GM23338 (cell line): ENCODE measurements around the gene OSER1. TPM values are rescaled to one million over a fixed set of nuclear protein-coding genes. Genes with fewer than 3 reads are reported as not detected.

ENCODE experiments used
- ATAC-seq: fragments of 200-7000 bp; cut with Tn5 transposase; 3 replicates; pipeline ENCODE4 v1.9.1; 2020
- DNase-seq: peaks from one replicate; pipeline ENCODE4 v3.0.0-alpha.2; 2015; ENCODE audit warnings: low spot score
- H2AFZ ChIP-seq: fragments of 200-600 bp; sonication (generic); 2 replicates; pipeline ENCODE4 v1.8.0; 2016; ENCODE audit warnings: antibody characterized with exemption, mild to moderate bottlenecking, moderate library complexity
- H3F3A ChIP-seq: fragments of 200-600 bp; sonication (generic); replicated peaks from 2 replicates; pipeline ENCODE4 v1.8.0; 2017; ENCODE audit warnings: antibody characterized with exemption, mixed run types, low read depth
- H3K27ac ChIP-seq: fragments of 200-600 bp; sonication (generic); 2 replicates; pipeline ENCODE4 v1.6.1; 2016; ENCODE audit warnings: low read depth
- H3K27me3 ChIP-seq: fragments of 200-600 bp; sonication (generic); 2 replicates; pipeline ENCODE4 v1.8.0; 2016; ENCODE audit warnings: mild to moderate bottlenecking, mixed run types, moderate library complexity; ENCODE audit not compliant: insufficient read depth
- H3K36me3 ChIP-seq: fragments of 200-600 bp; sonication (generic); 2 replicates; pipeline ENCODE4 v1.8.0; 2016; ENCODE audit warnings: mild to moderate bottlenecking; ENCODE audit not compliant: insufficient read depth
- H3K4me1 ChIP-seq: fragments of 200-600 bp; sonication (generic); 2 replicates; pipeline ENCODE4 v1.8.0; 2016; ENCODE audit warnings: mild to moderate bottlenecking, moderate library complexity; ENCODE audit not compliant: insufficient read depth
- H3K4me2 ChIP-seq: fragments of 200-600 bp; sonication (generic); 2 replicates; pipeline ENCODE4 v1.7.1; 2017; ENCODE audit warnings: mixed run types
- H3K4me3 ChIP-seq: fragments of 200-600 bp; sonication (generic); 2 replicates; pipeline ENCODE4 v1.6.1; 2016; ENCODE audit warnings: mixed run types
- H3K79me2 ChIP-seq: fragments of 200-600 bp; sonication (generic); replicated peaks from 2 replicates; pipeline ENCODE4 v1.8.0; 2017; ENCODE audit warnings: mild to moderate bottlenecking; ENCODE audit not compliant: insufficient read depth
- H3K9me2 ChIP-seq: fragments of 200-600 bp; sonication (generic); 2 replicates; pipeline ENCODE4 v1.8.0; 2017; ENCODE audit not compliant: insufficient read depth
- H4K20me1 ChIP-seq: fragments of 200-600 bp; sonication (generic); replicated peaks from 2 replicates; pipeline ENCODE4 v1.8.0; 2017; ENCODE audit warnings: mild to moderate bottlenecking; ENCODE audit not compliant: insufficient read depth
- H3K27ac Mint-ChIP-seq: 2 replicates; pipeline ENCODE4 v1.8.0; 2020; ENCODE audit warnings: inconsistent platforms, mild to moderate bottlenecking, moderate library complexity, mixed read lengths
- H3K27me3 Mint-ChIP-seq: 3 replicates; pipeline ENCODE4 v1.8.0; 2022; ENCODE audit warnings: low read depth, mild to moderate bottlenecking, moderate library complexity, mixed read lengths, inconsistent platforms; ENCODE audit not compliant: insufficient read depth, poor library complexity
- H3K36me3 Mint-ChIP-seq: 3 replicates; pipeline ENCODE4 v1.8.0; 2021; ENCODE audit warnings: low read depth, mild to moderate bottlenecking, inconsistent platforms, moderate library complexity, mixed read lengths
- H3K4me1 Mint-ChIP-seq: 3 replicates; pipeline ENCODE4 v1.8.0; 2020; ENCODE audit warnings: mild to moderate bottlenecking, inconsistent platforms, mixed read lengths
- H3K4me3 Mint-ChIP-seq: 3 replicates; pipeline ENCODE4 v1.8.0; 2021; ENCODE audit warnings: moderate library complexity, mild to moderate bottlenecking, inconsistent platforms, mixed read lengths
- H3K9me3 Mint-ChIP-seq: 3 replicates; pipeline ENCODE4 v1.8.0; 2020; ENCODE audit warnings: moderate library complexity, mild to moderate bottlenecking, inconsistent platforms, mixed read lengths
- CREB1 ChIP-seq: fragments of 250-450 bp; sonication (Bioruptor Pico); IDR thresholded peaks from 2 replicates; pipeline ENCODE4 v1.5.0; 2020; ENCODE audit warnings: low read depth, mild to moderate bottlenecking, moderate library complexity
- EZH2 ChIP-seq: fragments of 200-600 bp; sonication (generic); IDR thresholded peaks from one replicate; pipeline ENCODE4 v1.8.0; 2017; ENCODE audit warnings: antibody characterized with exemption, mild to moderate bottlenecking, low read depth; ENCODE audit not compliant: unreplicated experiment
- EZH2phosphoT487 ChIP-seq: fragments of 200-600 bp; sonication (generic); IDR thresholded peaks from one replicate; pipeline ENCODE4 v1.8.1; 2018; ENCODE audit warnings: antibody characterized with exemption; ENCODE audit not compliant: unreplicated experiment
- JUNB ChIP-seq: IDR thresholded peaks from one replicate; pipeline ENCODE4 v1.6.1; 2016; ENCODE audit warnings: antibody characterized with exemption; ENCODE audit not compliant: unreplicated experiment
- NANOG ChIP-seq: IDR thresholded peaks from 2 replicates; pipeline ENCODE4 v1.6.1; 2016; ENCODE audit warnings: antibody characterized with exemption, borderline replicate concordance
- POLR2AphosphoS5 ChIP-seq: IDR thresholded peaks from 2 replicates; pipeline ENCODE4 v1.6.1; 2016; ENCODE audit warnings: antibody characterized with exemption, low read depth
- REST ChIP-seq: IDR thresholded peaks from one replicate; pipeline ENCODE4 v1.6.1; 2018; ENCODE audit warnings: antibody characterized with exemption; ENCODE audit not compliant: unreplicated experiment
- STAT1 ChIP-seq: IDR thresholded peaks from one replicate; pipeline ENCODE4 v1.6.1; 2016; ENCODE audit warnings: antibody characterized with exemption; ENCODE audit not compliant: unreplicated experiment
- ZNF114 ChIP-seq: fragments of 250-450 bp; sonication (Bioruptor Pico); IDR thresholded peaks from 2 replicates; pipeline ENCODE4 v1.5.0; 2020; ENCODE audit warnings: mild to moderate bottlenecking, moderate library complexity
- ZNF331 ChIP-seq: fragments of 250-450 bp; sonication (Bioruptor Pico); IDR thresholded peaks from 2 replicates; pipeline ENCODE4 v1.5.0; 2020; ENCODE audit warnings: low read depth, mild to moderate bottlenecking, moderate library complexity
- polyA plus RNA-seq: library from polyadenylated mRNA; unstranded; fragments of >200 nt; fragmentation: Nextera tagmentation; extraction: Ambion mirVana; gene quantifications from 2 replicates; pipeline ENCODE4 v1.2.1, GENCODE V29; 2016
- total RNA-seq: library from RNA; depleted of rRNA; stranded (reverse); fragments of >200 nt; shearing (Covaris generic); gene quantifications from 2 replicates; pipeline ENCODE4 v1.2.3, GENCODE V29; 2014
- TF ChIP-seq, protein P1 (sequence below), 2 experiments: fragments of 200-600 bp in 1 of 2; sonication (generic) in 1 of 2; conservative IDR thresholded peaks; 2 replicates each; pipeline versions ENCODE4 v1.5.1 to v1.6.1; 2016 to 2017; ENCODE audit warnings: antibody characterized with exemption in 2 of 2, low read depth in 2 of 2, mild to moderate bottlenecking in 2 of 2, moderate library complexity in 1 of 2
- TF ChIP-seq, protein P2 (sequence below): IDR thresholded peaks from 2 replicates; pipeline ENCODE4 v1.6.1; 2016; ENCODE audit warnings: antibody characterized with exemption
- TF ChIP-seq, protein P3 (sequence below): fragments of 250-450 bp; sonication (Bioruptor Pico); IDR thresholded peaks from 2 replicates; pipeline ENCODE4 v1.5.0; 2020; ENCODE audit warnings: mild to moderate bottlenecking, moderate library complexity

OSER1 gene
- total and polyA plus RNA-seq, 2 experiments from 2014 or later, result 25.2 to 31.1 TPM

DNA sequence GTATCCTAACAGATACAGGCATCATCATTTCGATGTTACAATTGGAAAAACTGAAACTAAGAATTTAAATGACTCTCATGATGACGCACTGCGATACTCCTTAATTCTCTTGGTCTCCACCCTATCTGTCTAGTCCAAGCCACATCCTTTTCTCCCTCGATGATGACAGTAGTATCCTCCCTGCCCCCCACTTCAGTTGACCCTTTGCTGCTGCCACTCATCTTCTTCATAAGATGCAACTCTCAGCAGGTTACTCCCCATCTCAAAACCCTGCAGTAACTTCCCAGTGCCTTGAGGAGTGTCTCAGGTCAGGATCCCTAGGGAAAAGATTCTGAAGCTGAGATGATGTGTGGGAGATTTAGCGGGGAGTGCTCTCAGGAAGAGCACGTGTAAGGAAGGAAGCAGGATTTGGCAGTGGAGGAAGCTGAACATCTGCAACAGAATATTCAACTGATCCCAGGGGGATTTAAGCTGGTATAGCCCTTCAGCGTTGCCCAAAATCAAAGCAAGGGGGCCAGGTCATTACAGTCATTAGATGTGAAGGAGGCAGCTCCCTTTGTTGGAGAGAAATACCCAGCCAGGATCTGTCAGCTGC, 39.7 kb downstream of the OSER1 start:
- no peak overlapping the region for H2AFZ ChIP-seq
- Mint-ChIP-seq H3K27me3 (peaks cover 11% of the 10 kb centered on the region), H3K27ac (no peak overlapping the region), H3K4me3 (no peak overlapping the region), H3K4me1 (peaks cover 3% of the 10 kb centered on the region; the same call in 1 of the 3 replicates), H3K9me3 (no peaks in the 10 kb centered on the region), H3K36me3 (no peaks in the 10 kb centered on the region; the same call in 2 of the 3 replicates)
- DNase-seq, result no peak
- no peaks in the 10 kb centered on the region for H3K9me2 ChIP-seq
- H3K27me3 ChIP-seq, result no peaks in the 10 kb centered on the region
- no peaks in the 10 kb centered on the region for H3K4me1 ChIP-seq
- no peak overlapping the region for H3K4me3 ChIP-seq
- no peaks in the 10 kb centered on the region for H3F3A ChIP-seq
- TF ChIP-seq, protein P1, sequence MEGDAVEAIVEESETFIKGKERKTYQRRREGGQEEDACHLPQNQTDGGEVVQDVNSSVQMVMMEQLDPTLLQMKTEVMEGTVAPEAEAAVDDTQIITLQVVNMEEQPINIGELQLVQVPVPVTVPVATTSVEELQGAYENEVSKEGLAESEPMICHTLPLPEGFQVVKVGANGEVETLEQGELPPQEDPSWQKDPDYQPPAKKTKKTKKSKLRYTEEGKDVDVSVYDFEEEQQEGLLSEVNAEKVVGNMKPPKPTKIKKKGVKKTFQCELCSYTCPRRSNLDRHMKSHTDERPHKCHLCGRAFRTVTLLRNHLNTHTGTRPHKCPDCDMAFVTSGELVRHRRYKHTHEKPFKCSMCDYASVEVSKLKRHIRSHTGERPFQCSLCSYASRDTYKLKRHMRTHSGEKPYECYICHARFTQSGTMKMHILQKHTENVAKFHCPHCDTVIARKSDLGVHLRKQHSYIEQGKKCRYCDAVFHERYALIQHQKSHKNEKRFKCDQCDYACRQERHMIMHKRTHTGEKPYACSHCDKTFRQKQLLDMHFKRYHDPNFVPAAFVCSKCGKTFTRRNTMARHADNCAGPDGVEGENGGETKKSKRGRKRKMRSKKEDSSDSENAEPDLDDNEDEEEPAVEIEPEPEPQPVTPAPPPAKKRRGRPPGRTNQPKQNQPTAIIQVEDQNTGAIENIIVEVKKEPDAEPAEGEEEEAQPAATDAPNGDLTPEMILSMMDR (conservative IDR thresholded peaks at IDR 0.05; ENCODE audit: low read depth in 2 of 2), result no peak
- TF ChIP-seq JUNB (no peak), POLR2AphosphoS5 (no peak), STAT1 (no peak), NANOG (no peak), ZNF114 (CRISPR knock-in tag) (no peak), CREB1 (CRISPR knock-in tag) (no peak), EZH2 (no peak), REST (no peak), ZNF331 (CRISPR knock-in tag) (no peak), EZH2phosphoT487 (no peak)
- TF ChIP-seq, protein P2, sequence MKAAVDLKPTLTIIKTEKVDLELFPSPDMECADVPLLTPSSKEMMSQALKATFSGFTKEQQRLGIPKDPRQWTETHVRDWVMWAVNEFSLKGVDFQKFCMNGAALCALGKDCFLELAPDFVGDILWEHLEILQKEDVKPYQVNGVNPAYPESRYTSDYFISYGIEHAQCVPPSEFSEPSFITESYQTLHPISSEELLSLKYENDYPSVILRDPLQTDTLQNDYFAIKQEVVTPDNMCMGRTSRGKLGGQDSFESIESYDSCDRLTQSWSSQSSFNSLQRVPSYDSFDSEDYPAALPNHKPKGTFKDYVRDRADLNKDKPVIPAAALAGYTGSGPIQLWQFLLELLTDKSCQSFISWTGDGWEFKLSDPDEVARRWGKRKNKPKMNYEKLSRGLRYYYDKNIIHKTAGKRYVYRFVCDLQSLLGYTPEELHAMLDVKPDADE, result no peak
- TF ChIP-seq, protein P3, sequence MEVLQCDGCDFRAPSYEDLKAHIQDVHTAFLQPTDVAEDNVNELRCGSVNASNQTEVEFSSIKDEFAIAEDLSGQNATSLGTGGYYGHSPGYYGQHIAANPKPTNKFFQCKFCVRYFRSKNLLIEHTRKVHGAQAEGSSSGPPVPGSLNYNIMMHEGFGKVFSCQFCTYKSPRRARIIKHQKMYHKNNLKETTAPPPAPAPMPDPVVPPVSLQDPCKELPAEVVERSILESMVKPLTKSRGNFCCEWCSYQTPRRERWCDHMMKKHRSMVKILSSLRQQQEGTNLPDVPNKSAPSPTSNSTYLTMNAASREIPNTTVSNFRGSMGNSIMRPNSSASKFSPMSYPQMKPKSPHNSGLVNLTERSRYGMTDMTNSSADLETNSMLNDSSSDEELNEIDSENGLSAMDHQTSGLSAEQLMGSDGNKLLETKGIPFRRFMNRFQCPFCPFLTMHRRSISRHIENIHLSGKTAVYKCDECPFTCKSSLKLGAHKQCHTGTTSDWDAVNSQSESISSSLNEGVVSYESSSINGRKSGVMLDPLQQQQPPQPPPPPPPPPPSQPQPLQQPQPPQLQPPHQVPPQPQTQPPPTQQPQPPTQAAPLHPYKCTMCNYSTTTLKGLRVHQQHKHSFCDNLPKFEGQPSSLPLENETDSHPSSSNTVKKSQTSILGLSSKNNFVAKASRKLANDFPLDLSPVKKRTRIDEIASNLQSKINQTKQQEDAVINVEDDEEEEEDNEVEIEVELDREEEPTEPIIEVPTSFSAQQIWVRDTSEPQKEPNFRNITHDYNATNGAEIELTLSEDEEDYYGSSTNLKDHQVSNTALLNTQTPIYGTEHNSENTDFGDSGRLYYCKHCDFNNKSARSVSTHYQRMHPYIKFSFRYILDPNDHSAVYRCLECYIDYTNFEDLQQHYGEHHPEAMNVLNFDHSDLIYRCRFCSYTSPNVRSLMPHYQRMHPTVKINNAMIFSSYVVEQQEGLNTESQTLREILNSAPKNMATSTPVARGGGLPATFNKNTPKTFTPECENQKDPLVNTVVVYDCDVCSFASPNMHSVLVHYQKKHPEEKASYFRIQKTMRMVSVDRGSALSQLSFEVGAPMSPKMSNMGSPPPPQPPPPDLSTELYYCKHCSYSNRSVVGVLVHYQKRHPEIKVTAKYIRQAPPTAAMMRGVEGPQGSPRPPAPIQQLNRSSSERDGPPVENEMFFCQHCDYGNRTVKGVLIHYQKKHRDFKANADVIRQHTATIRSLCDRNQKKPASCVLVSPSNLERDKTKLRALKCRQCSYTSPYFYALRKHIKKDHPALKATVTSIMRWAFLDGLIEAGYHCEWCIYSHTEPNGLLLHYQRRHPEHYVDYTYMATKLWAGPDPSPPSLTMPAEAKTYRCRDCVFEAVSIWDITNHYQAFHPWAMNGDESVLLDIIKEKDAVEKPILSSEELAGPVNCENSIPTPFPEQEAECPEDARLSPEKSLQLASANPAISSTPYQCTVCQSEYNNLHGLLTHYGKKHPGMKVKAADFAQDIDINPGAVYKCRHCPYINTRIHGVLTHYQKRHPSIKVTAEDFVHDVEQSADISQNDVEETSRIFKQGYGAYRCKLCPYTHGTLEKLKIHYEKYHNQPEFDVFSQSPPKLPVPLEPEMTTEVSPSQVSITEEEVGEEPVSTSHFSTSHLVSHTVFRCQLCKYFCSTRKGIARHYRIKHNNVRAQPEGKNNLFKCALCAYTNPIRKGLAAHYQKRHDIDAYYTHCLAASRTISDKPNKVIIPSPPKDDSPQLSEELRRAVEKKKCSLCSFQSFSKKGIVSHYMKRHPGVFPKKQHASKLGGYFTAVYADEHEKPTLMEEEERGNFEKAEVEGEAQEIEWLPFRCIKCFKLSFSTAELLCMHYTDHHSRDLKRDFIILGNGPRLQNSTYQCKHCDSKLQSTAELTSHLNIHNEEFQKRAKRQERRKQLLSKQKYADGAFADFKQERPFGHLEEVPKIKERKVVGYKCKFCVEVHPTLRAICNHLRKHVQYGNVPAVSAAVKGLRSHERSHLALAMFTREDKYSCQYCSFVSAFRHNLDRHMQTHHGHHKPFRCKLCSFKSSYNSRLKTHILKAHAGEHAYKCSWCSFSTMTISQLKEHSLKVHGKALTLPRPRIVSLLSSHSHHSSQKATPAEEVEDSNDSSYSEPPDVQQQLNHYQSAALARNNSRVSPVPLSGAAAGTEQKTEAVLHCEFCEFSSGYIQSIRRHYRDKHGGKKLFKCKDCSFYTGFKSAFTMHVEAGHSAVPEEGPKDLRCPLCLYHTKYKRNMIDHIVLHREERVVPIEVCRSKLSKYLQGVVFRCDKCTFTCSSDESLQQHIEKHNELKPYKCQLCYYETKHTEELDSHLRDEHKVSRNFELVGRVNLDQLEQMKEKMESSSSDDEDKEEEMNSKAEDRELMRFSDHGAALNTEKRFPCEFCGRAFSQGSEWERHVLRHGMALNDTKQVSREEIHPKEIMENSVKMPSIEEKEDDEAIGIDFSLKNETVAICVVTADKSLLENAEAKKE, result no peak
- no peaks in the 10 kb centered on the region for H3K36me3 ChIP-seq
- no peak for ATAC-seq
- H4K20me1 ChIP-seq, result no peaks in the 10 kb centered on the region
- H3K4me2 ChIP-seq, result no peak overlapping the region
- no peaks in the 10 kb centered on the region for H3K79me2 ChIP-seq
- no peak overlapping the region for H3K27ac ChIP-seq
